HUES48 (cell line): ENCODE measurements around the gene ERGIC1.

Experiments
- H3K27ac ChIP-seq: one replicate; pipeline ENCODE4 v1.7.0; 2013; ENCODE audit warnings: low read depth, low read length, inconsistent platforms
- H3K27me3 ChIP-seq: 2 replicates; pipeline ENCODE4 v1.6.1; 2013; ENCODE audit warnings: mild to moderate bottlenecking, low read length; ENCODE audit not compliant: control insufficient read depth, insufficient read depth
- H3K36me3 ChIP-seq: 2 replicates; pipeline ENCODE4 v1.6.1; 2013; ENCODE audit warnings: low read length; ENCODE audit not compliant: control insufficient read depth, insufficient read depth
- H3K4me1 ChIP-seq: 2 replicates; pipeline ENCODE4 v1.6.1; 2013; ENCODE audit warnings: mild to moderate bottlenecking, low read length; ENCODE audit not compliant: control insufficient read depth, insufficient read depth
- H3K4me3 ChIP-seq: 2 replicates; pipeline ENCODE4 v1.5.1; 2013; ENCODE audit warnings: mild to moderate bottlenecking, low read depth, low read length
- H3K9ac ChIP-seq: 2 replicates; pipeline ENCODE4 v1.6.1; 2013; ENCODE audit warnings: mild to moderate bottlenecking, low read depth, low read length, moderate library complexity
- H3K9me3 ChIP-seq: 2 replicates; pipeline ENCODE4 v1.6.1; 2013; ENCODE audit warnings: low read length; ENCODE audit not compliant: control insufficient read depth, insufficient read depth

The ERGIC1 gene

GRCh38 chr5:172907657-172908056, 73.6 kb downstream of the ERGIC1 start:
- no peak overlapping the region for H3K27ac ChIP-seq
- peaks cover 11% of the 10 kb centered on the region for H3K4me1 ChIP-seq
- no peaks in the 10 kb centered on the region for H3K9me3 ChIP-seq
- H3K27me3 ChIP-seq = no peaks in the 10 kb centered on the region
- no peak overlapping the region for H3K9ac ChIP-seq
- peaks cover 26% of the 10 kb centered on the region for H3K36me3 ChIP-seq
- no peak overlapping the region for H3K4me3 ChIP-seq

- Histone ChIP-seq H3K27ac (no peak overlapping the region), H3K36me3 (peaks cover 30% of the 10 kb centered on the region), H3K4me3 (no peak overlapping the region), H3K9ac (no peak overlapping the region), H3K27me3 (no peaks in the 10 kb centered on the region), H3K4me1 (peaks cover 11% of the 10 kb centered on the region), H3K9me3 (no peaks in the 10 kb centered on the region)
Measured at GRCh38 chr5:172908662-172909061, 74.6 kb downstream of the ERGIC1 start.

- no peaks in the 10 kb centered on the region for H3K27me3 ChIP-seq
- H3K9ac ChIP-seq = no peak overlapping the region
- no peak overlapping the region for H3K4me3 ChIP-seq
- H3K9me3 ChIP-seq = no peaks in the 10 kb centered on the region
- peaks cover 38% of the 10 kb centered on the region for H3K36me3 ChIP-seq
- H3K27ac ChIP-seq = no peak overlapping the region
- peaks cover 11% of the 10 kb centered on the region for H3K4me1 ChIP-seq
Measured at GRCh38 chr5:172909931-172910502, 76.0 kb downstream of the ERGIC1 start.

GRCh38 chr5:172910828-172911627, 77.0 kb downstream of the ERGIC1 start:
- H3K36me3 ChIP-seq = peaks cover 49% of the 10 kb centered on the region

GRCh38 chr5:172911628-172911880, 77.5 kb downstream of the ERGIC1 start:
- no peak overlapping the region for H3K27ac ChIP-seq
- peaks cover 53% of the 10 kb centered on the region for H3K36me3 ChIP-seq
- H3K9ac ChIP-seq = no peak overlapping the region

More at GRCh38 chr5:172910828-172911627, 77.0 kb downstream of the ERGIC1 start:
- no peak overlapping the region for H3K27ac ChIP-seq
- H3K9me3 ChIP-seq = no peaks in the 10 kb centered on the region
- H3K4me1 ChIP-seq = peaks cover 3% of the 10 kb centered on the region
- H3K27me3 ChIP-seq = no peaks in the 10 kb centered on the region
- H3K9ac ChIP-seq = no peak overlapping the region
- no peak overlapping the region for H3K4me3 ChIP-seq

GRCh38 chr5:172911976-172912375, 77.9 kb downstream of the ERGIC1 start:
- Histone ChIP-seq H3K4me1 (no peaks in the 10 kb centered on the region), H3K4me3 (no peak overlapping the region), H3K27me3 (no peaks in the 10 kb centered on the region), H3K9me3 (no peaks in the 10 kb centered on the region), H3K9ac (no peak overlapping the region), H3K27ac (no peak overlapping the region), H3K36me3 (peaks cover 54% of the 10 kb centered on the region)

More at GRCh38 chr5:172911628-172911880, 77.5 kb downstream of the ERGIC1 start:
- no peaks in the 10 kb centered on the region for H3K27me3 ChIP-seq
- H3K4me1 ChIP-seq = no peaks in the 10 kb centered on the region; the same call in 1 of the 2 replicates
- H3K9me3 ChIP-seq = no peaks in the 10 kb centered on the region
- no peak overlapping the region for H3K4me3 ChIP-seq

GRCh38 chr5:172913117-172913850, 79.2 kb downstream of the ERGIC1 start:
- no peak overlapping the region for H3K27ac ChIP-seq
- peaks cover 68% of the 10 kb centered on the region for H3K36me3 ChIP-seq
- H3K9me3 ChIP-seq = no peaks in the 10 kb centered on the region
- H3K4me1 ChIP-seq = no peaks in the 10 kb centered on the region
- H3K9ac ChIP-seq = no peak overlapping the region
- H3K4me3 ChIP-seq = no peak overlapping the region
- H3K27me3 ChIP-seq = no peaks in the 10 kb centered on the region

- H3K27me3 ChIP-seq = no peaks in the 10 kb centered on the region
- H3K9me3 ChIP-seq = no peaks in the 10 kb centered on the region
- no peak overlapping the region for H3K9ac ChIP-seq
- H3K27ac ChIP-seq = no peak overlapping the region
- H3K36me3 ChIP-seq = peaks cover 75% of the 10 kb centered on the region
- no peak overlapping the region for H3K4me3 ChIP-seq
- no peaks in the 10 kb centered on the region for H3K4me1 ChIP-seq
Measured at GRCh38 chr5:172915514-172915913, 81.5 kb downstream of the ERGIC1 start.

GRCh38 chr5:172918421-172919371, 84.6 kb downstream of the ERGIC1 start:
- Histone ChIP-seq H3K36me3 (peaks cover 66% of the 10 kb centered on the region), H3K27ac (no peak overlapping the region), H3K4me1 (no peaks in the 10 kb centered on the region), H3K9ac (no peak overlapping the region), H3K4me3 (no peak overlapping the region), H3K9me3 (no peaks in the 10 kb centered on the region), H3K27me3 (no peaks in the 10 kb centered on the region)

- Histone ChIP-seq H3K27me3 (no peaks in the 10 kb centered on the region), H3K36me3 (peaks cover 66% of the 10 kb centered on the region), H3K4me1 (no peaks in the 10 kb centered on the region), H3K9me3 (no peaks in the 10 kb centered on the region), H3K4me3 (no peak overlapping the region), H3K27ac (peak overlapping the region; percentile 43), H3K9ac (no peak overlapping the region)
Measured at GRCh38 chr5:172919525-172920446, 85.7 kb downstream of the ERGIC1 start.
